Endothelial cell of umbilical vein (primary cell): ENCODE measurements around the gene CSRP2. TPM values are rescaled to one million over a fixed set of nuclear protein-coding genes. Genes with fewer than 3 reads are reported as not detected.

ENCODE experiments used
- BruUV-seq: library from RNA; stranded (reverse); fragments of 400-500 nt; replicated peaks from 2 replicates; lab custom pipeline; 2021; lab: Mats Ljungman, UMichigan
- CTCF ChIA-PET: fragments of 300-600, 350-600 bp; sonication (Branson Sonifier 250); formaldehyde crosslinking; loops from one replicate; lab custom pipeline; 2021; ENCODE audit warnings: antibody characterized with exemption, inconsistent platforms; lab: Charles Lee
- POLR2A ChIA-PET: fragments of 300-600, 350-600 bp; sonication (Branson Sonifier 250); formaldehyde crosslinking; loops from one replicate; lab custom pipeline; 2021; ENCODE audit warnings: antibody characterized with exemption, inconsistent platforms; lab: Charles Lee
- DNase-seq: peaks from one replicate; pipeline ENCODE4 v3.0.0-alpha.2; 2011; ENCODE audit warnings: low read depth, low spot score
- FAIRE-seq: peaks from 2 replicates; lab custom pipeline; 2011; peaks lifted over from hg19 to GRCh38; lab: Jason Lieb, UNC
- H2AFZ ChIP-seq: 2 replicates; pipeline ENCODE4 v1.6.0; 2012; ENCODE audit warnings: low read depth, low read length, control low read depth, inconsistent platforms
- H3K27ac ChIP-seq: 2 replicates; pipeline ENCODE4 v1.5.1; 2011; ENCODE audit warnings: low read depth, mild to moderate bottlenecking, control low read depth, low read length, moderate library complexity; ENCODE audit not compliant: insufficient read depth
- H3K27me3 ChIP-seq, 2 experiments: 2 replicates each; pipeline versions ENCODE4 v1.6.0 to v1.6.1; 2011; ENCODE audit warnings: low read length in 2 of 2, mixed read lengths in 1 of 2; ENCODE audit not compliant: control insufficient read depth in 2 of 2, insufficient read depth in 2 of 2
- H3K36me3 ChIP-seq, 2 experiments: 2 replicates in 1 of 2; 3 replicates in 1 of 2; pipeline ENCODE4 v1.5.1; 2011; ENCODE audit warnings: low read length in 2 of 2, mild to moderate bottlenecking in 1 of 2, moderate library complexity in 1 of 2; ENCODE audit not compliant: control insufficient read depth in 2 of 2, insufficient read depth in 2 of 2; ENCODE audit errors: extremely low read depth in 1 of 2
- H3K4me1 ChIP-seq: 3 replicates; pipeline ENCODE4 v1.5.1; 2011; ENCODE audit warnings: mild to moderate bottlenecking, low read length; ENCODE audit not compliant: control insufficient read depth, insufficient read depth; ENCODE audit errors: extremely low read depth
- H3K4me2 ChIP-seq: 2 replicates; pipeline ENCODE4 v1.6.1; 2011; ENCODE audit warnings: low read length, control low read depth, mixed read lengths; ENCODE audit not compliant: insufficient read depth
- H3K4me3 ChIP-seq, 3 experiments: fragments of 200-600 bp in 1 of 3; sonication (generic), shearing (Covaris generic) in 1 of 3; replicated peaks in 1 of 3; 2 replicates each; pipeline ENCODE4 v1.5.1; 2011 to 2016; ENCODE audit warnings: control low read depth in 3 of 3, low read length in 3 of 3, mild to moderate bottlenecking in 2 of 3, inconsistent platforms in 1 of 3, low read depth in 1 of 3, moderate library complexity in 1 of 3; ENCODE audit not compliant: insufficient read depth in 1 of 3
- H3K79me2 ChIP-seq: 2 replicates; pipeline ENCODE4 v1.6.0; 2012; ENCODE audit warnings: low read length, inconsistent platforms; ENCODE audit not compliant: control insufficient read depth, insufficient read depth
- H3K9ac ChIP-seq: replicated peaks from 2 replicates; pipeline ENCODE3; 2011; ENCODE audit warnings: low read length, control low read depth; ENCODE audit not compliant: insufficient read depth; ENCODE audit errors: extremely low read depth
- H3K9me1 ChIP-seq: replicated peaks from 3 replicates; pipeline ENCODE4 v1.6.0; 2011; ENCODE audit warnings: mild to moderate bottlenecking, low read length; ENCODE audit not compliant: control insufficient read depth, insufficient read depth; ENCODE audit errors: extremely low read depth
- H3K9me3 ChIP-seq: replicated peaks from 2 replicates; pipeline ENCODE4 v1.5.1; 2012; ENCODE audit warnings: low read length, inconsistent platforms; ENCODE audit not compliant: control insufficient read depth, insufficient read depth
- H4K20me1 ChIP-seq: replicated peaks from 2 replicates; pipeline ENCODE3; 2011; ENCODE audit warnings: mild to moderate bottlenecking, low read length; ENCODE audit not compliant: control insufficient read depth, insufficient read depth; ENCODE audit errors: extremely low read depth
- EZH2 ChIP-seq: IDR thresholded peaks from 2 replicates; pipeline ENCODE4 v1.6.1; 2012; ENCODE audit warnings: borderline replicate concordance, low read depth, mild to moderate bottlenecking, moderate library complexity, low read length, inconsistent platforms; ENCODE audit not compliant: severe bottlenecking
- FOS ChIP-seq: IDR thresholded peaks from 2 replicates; pipeline ENCODE4 v1.6.1; 2011; ENCODE audit warnings: mild to moderate bottlenecking, low read length, moderate library complexity, borderline replicate concordance; ENCODE audit not compliant: insufficient read depth
- GATA2 ChIP-seq: IDR thresholded peaks from 2 replicates; pipeline ENCODE4 v1.7.0; 2011; ENCODE audit warnings: low read depth, mild to moderate bottlenecking, moderate library complexity, mixed read lengths, low read length; ENCODE audit not compliant: insufficient read length, insufficient read depth
- JUN ChIP-seq: IDR thresholded peaks from 2 replicates; pipeline ENCODE4 v1.6.1; 2011; ENCODE audit warnings: borderline replicate concordance, low read depth; ENCODE audit not compliant: insufficient read length, insufficient read depth
- MYC ChIP-seq: IDR thresholded peaks from one replicate; pipeline ENCODE4 v1.6.1; 2011; ENCODE audit warnings: mild to moderate bottlenecking, low read depth, low read length
- POLR2A ChIP-seq: IDR thresholded peaks from 2 replicates; pipeline ENCODE4 v1.6.1; 2012; ENCODE audit warnings: low read depth, mild to moderate bottlenecking, control low read depth, low read length
- dilution Hi-C: fragments of 300-500 bp; cut with MboI; formaldehyde crosslinking; loops from one replicate; pipeline ENCODE4 v1.15.0; 2019; ENCODE audit warnings: low sequenced_read_pairs; ENCODE audit not compliant: extremely low pct_ligation_motif_present
- intact Hi-C: fragments of 100-400 bp; cut with micrococcal nuclease; formaldehyde crosslinking; loops from one replicate; pipeline ENCODE4 v1.10.0; 2022
- polyA plus RNA-seq, 4 experiments: library from polyadenylated mRNA; depleted of rRNA in 3 of 4; stranded (reverse) in 3 of 4; unstranded in 1 of 4; fragments of >200 nt; gene quantifications; 2 replicates each; pipeline versions ENCODE4 v1.2.1 to v1.2.3, GENCODE V29; 2011 to 2012; ENCODE audit warnings: missing spikeins in 1 of 4
- total RNA-seq: library from RNA; stranded (reverse); gene quantifications from 2 replicates; pipeline ENCODE4 v1.2.3, GENCODE V29; 2021
- TF ChIP-seq, protein P1 (sequence below): IDR thresholded peaks from 2 replicates; pipeline ENCODE4 v1.6.1; 2011; ENCODE audit not compliant: insufficient read depth, insufficient read length
- TF ChIP-seq, protein P2 (sequence below), 2 donors: IDR thresholded peaks; 1 replicate in 1 of 2; 2 replicates in 1 of 2; pipeline ENCODE4 v1.5.1; 2011; ENCODE audit warnings: low read length in 2 of 2, mild to moderate bottlenecking in 2 of 2, moderate library complexity in 2 of 2, control low read depth in 1 of 2, inconsistent platforms in 1 of 2, low read depth in 1 of 2; ENCODE audit not compliant: insufficient read depth in 1 of 2; ENCODE audit errors: extremely low read depth in 1 of 2

The CSRP2 gene
- total and polyA plus RNA-seq, 2 donors (not counting 3 experiments of a cell fraction or from before 2014, with no cell fraction given) = 8.8 to 13.4 TPM

DNA sequence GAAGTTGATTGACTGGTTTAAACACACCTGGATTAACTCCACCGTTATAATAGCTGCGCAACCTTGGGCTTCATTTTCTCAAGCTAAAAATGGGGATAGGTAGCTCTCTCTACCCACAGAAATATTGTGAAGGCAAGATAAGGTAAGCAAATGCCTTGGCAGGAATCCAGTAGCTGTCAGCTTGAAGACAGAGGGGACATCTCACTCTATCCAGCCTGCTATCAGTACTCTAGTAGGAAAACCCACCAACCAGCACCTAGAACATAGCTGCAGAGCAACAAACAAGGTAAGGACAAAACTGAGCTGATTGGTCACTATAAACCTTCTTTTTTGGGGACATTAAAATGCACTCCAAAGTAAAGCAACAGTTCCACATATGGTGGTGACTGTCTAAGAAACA is 7.7 kb downstream of the CSRP2 start:
- CTCF ChIA-PET = interaction anchor here (0.6 kb wide), 1 partner anchor 22 kb away, joined by 3 read pairs; no protein-coding TSS in a partner anchor
- DNase-seq (no peak), FAIRE-seq (no peak)
- Histone ChIP-seq H3K27me3 (no peaks in the 10 kb centered on the region), H3K9me1 (no peaks in the 10 kb centered on the region), H3K4me2 (no peak overlapping the region), H3K9ac (no peak overlapping the region), H2AFZ (no peak overlapping the region), H3K27ac (no peak overlapping the region), H3K9me3 (no peaks in the 10 kb centered on the region), H3K4me3 (no peak overlapping the region), H3K36me3 (no peaks in the 10 kb centered on the region), H3K79me2 (no peaks in the 10 kb centered on the region), H4K20me1 (no peaks in the 10 kb centered on the region), H3K4me1 (no peaks in the 10 kb centered on the region)
- TF ChIP-seq EZH2 (no peak), FOS (no peak)
- POLR2A ChIA-PET = no interaction called here
- no TSS peak for BruUV-seq
- dilution Hi-C loops = no loop called here
- intact Hi-C loops = no loop called here

DNA sequence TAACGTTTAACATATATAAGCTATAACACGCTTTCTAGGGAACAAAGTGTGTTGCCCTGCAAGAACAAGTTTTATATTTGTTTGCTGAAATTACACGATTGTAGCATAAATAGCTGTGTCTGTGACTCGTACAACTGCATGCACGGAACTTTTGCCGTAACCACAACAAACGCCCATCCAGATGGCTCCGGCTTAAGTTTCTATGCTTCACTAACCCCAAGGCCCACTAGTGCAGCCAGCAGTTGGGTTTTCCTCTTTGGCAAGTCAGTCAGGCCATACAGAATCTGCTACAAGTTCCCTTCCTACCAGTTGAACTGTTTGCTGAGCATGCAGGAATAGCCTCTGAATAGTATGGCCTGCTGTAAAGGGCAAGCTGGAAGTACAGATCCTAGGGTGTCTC is 12.1 kb downstream of the CSRP2 start:
- Histone ChIP-seq H3K4me3 (no peak overlapping the region), H3K36me3 (no peaks in the 10 kb centered on the region), H3K4me2 (no peak overlapping the region), H3K9me1 (no peaks in the 10 kb centered on the region), H3K79me2 (no peaks in the 10 kb centered on the region), H3K27ac (no peak overlapping the region), H2AFZ (no peak overlapping the region), H3K27me3 (no peaks in the 10 kb centered on the region), H3K9ac (no peak overlapping the region), H4K20me1 (no peaks in the 10 kb centered on the region), H3K4me1 (no peaks in the 10 kb centered on the region), H3K9me3 (no peaks in the 10 kb centered on the region)
- POLR2A ChIA-PET = no interaction called here
- DNase-seq (no peak), FAIRE-seq (no peak)
- CTCF ChIA-PET = interaction anchor here (1.2 to 1.5 kb wide), 4 partner anchors 8 to 144 kb away, joined by 3 to 5 read pairs (median 4); no protein-coding TSS in a partner anchor
- dilution Hi-C loops (no loop called here), intact Hi-C loops (no loop called here)
- no TSS peak for BruUV-seq
- no peak for TF ChIP-seq JUN
- no peak for TF ChIP-seq FOS
- no peak for TF ChIP-seq EZH2
- TF ChIP-seq GATA2 = no peak
- TF ChIP-seq POLR2A = no peak
- TF ChIP-seq, protein P1, sequence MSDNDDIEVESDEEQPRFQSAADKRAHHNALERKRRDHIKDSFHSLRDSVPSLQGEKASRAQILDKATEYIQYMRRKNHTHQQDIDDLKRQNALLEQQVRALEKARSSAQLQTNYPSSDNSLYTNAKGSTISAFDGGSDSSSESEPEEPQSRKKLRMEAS = no peak
- TF ChIP-seq MYC = no peak
- TF ChIP-seq, protein P2, sequence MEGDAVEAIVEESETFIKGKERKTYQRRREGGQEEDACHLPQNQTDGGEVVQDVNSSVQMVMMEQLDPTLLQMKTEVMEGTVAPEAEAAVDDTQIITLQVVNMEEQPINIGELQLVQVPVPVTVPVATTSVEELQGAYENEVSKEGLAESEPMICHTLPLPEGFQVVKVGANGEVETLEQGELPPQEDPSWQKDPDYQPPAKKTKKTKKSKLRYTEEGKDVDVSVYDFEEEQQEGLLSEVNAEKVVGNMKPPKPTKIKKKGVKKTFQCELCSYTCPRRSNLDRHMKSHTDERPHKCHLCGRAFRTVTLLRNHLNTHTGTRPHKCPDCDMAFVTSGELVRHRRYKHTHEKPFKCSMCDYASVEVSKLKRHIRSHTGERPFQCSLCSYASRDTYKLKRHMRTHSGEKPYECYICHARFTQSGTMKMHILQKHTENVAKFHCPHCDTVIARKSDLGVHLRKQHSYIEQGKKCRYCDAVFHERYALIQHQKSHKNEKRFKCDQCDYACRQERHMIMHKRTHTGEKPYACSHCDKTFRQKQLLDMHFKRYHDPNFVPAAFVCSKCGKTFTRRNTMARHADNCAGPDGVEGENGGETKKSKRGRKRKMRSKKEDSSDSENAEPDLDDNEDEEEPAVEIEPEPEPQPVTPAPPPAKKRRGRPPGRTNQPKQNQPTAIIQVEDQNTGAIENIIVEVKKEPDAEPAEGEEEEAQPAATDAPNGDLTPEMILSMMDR (IDR thresholded peaks at IDR 0.05; ENCODE audit: extremely low read depth in 1 of 2, insufficient read depth in 1 of 2, low read depth in 1 of 2, low read length in 2 of 2) = no peak
